A549 (cell line): ENCODE measurements around the gene PDGFD. TPM values are rescaled to one million over a fixed set of nuclear protein-coding genes. Genes with fewer than 3 reads are reported as not detected.

Source experiments
- ATAC-seq, 2 experiments: fragments of 200-7000 bp in 1 of 2; fragments of >200 bp in 1 of 2; cut with Nextera tagmentation in 1 of 2; cut with Tn5 transposase in 1 of 2; 3 replicates each; pipeline versions ENCODE4 v1.8.0 to v1.9.1; 2018 to 2020; ENCODE audit warnings: mild to moderate bottlenecking in 1 of 2, moderate library complexity in 1 of 2
- CTCF ChIA-PET: fragments of 300-600 bp; sonication (Branson Sonifier 250); formaldehyde crosslinking; extraction: SDS; loops from one replicate; lab custom pipeline; 2021; ENCODE audit warnings: antibody characterized with exemption, inconsistent platforms; lab: Yijun Ruan, JAX
- POLR2A ChIA-PET: fragments of 350-600 bp; formaldehyde crosslinking; extraction: SDS; loops from one replicate; lab custom pipeline; 2021; ENCODE audit warnings: antibody characterized with exemption, inconsistent platforms; lab: Yijun Ruan, JAX
- DNase-seq, 2 experiments: peaks; one replicate each; pipeline versions ENCODE4 v3.0.0 to v3.0.0-alpha.2; 2011 to 2016; ENCODE audit warnings: low read depth in 1 of 2, low spot score in 1 of 2
- FAIRE-seq: peaks from 2 replicates; lab custom pipeline; 2011; peaks lifted over from hg19 to GRCh38; lab: Jason Lieb, UNC
- H3K27ac ChIP-seq, 2 experiments: fragments of >200 bp; sonication (Bioruptor Twin); formaldehyde crosslinking; 3 replicates each; pipeline ENCODE4 v1.5.1; 2016 to 2017
- H3K4me1 ChIP-seq: fragments of >200 bp; sonication (Bioruptor Twin); formaldehyde crosslinking; 3 replicates; pipeline ENCODE4 v1.6.1; 2016
- H3K4me2 ChIP-seq: fragments of >200 bp; sonication (Bioruptor Twin); formaldehyde crosslinking; 3 replicates; pipeline ENCODE4 v1.6.1; 2016
- H3K4me3 ChIP-seq: fragments of >200 bp; sonication (Bioruptor Twin); formaldehyde crosslinking; 3 replicates; pipeline ENCODE4 v1.5.1; 2016
- H3K9me3 ChIP-seq: fragments of >200 bp; sonication (Bioruptor Twin); formaldehyde crosslinking; 3 replicates; pipeline ENCODE4 v1.6.1; 2016
- ATOH8 ChIP-seq: fragments of 250-450 bp; sonication (Bioruptor Pico); IDR thresholded peaks from 2 replicates; pipeline ENCODE4 v1.5.0; 2020; ENCODE audit warnings: low read depth, mild to moderate bottlenecking, moderate library complexity
- BHLHE40 ChIP-seq: IDR thresholded peaks from 2 replicates; pipeline ENCODE4 v1.6.1; 2012; ENCODE audit warnings: low read depth, low read length, inconsistent platforms
- E2F6 ChIP-seq: IDR thresholded peaks from 2 replicates; pipeline ENCODE4 v1.6.1; 2012; ENCODE audit warnings: low read depth, borderline replicate concordance
- EHMT2 ChIP-seq: fragments of 200-600 bp; sonication (generic); IDR thresholded peaks from 2 replicates; pipeline ENCODE4 v1.6.1; 2016; ENCODE audit warnings: antibody characterized with exemption, low read depth, mild to moderate bottlenecking, moderate library complexity
- EP300 ChIP-seq, 2 experiments: fragments of >200 bp; sonication (Bioruptor Twin); formaldehyde crosslinking; IDR thresholded peaks; 2 replicates in 1 of 2; 3 replicates in 1 of 2; pipeline ENCODE4 v1.6.1; 2016 to 2017
- ESRRA ChIP-seq: fragments of 150-350 bp; IDR thresholded peaks from 2 replicates; pipeline ENCODE4 v1.6.1; 2014; ENCODE audit warnings: mild to moderate bottlenecking, low read length, borderline replicate concordance
- FOXS1 ChIP-seq: fragments of 250-450 bp; sonication (Bioruptor Pico); IDR thresholded peaks from 2 replicates; pipeline ENCODE4 v1.5.0; 2020; ENCODE audit warnings: mild to moderate bottlenecking, moderate library complexity
- HES2 ChIP-seq: fragments of >200 bp; sonication (Bioruptor Twin); formaldehyde crosslinking; IDR thresholded peaks from 2 replicates; pipeline ENCODE4 v1.6.1; 2016
- HEYL ChIP-seq: fragments of 250-450 bp; sonication (Bioruptor Pico); IDR thresholded peaks from 2 replicates; pipeline ENCODE4 v1.8.0; 2021; ENCODE audit warnings: mild to moderate bottlenecking, moderate library complexity
- MAFK ChIP-seq: fragments of 450-650 bp; IDR thresholded peaks from 2 replicates; pipeline ENCODE4 v1.6.1; 2014; ENCODE audit not compliant: partially characterized antibody
- NFE2L2 ChIP-seq: fragments of 150-350 bp; conservative IDR thresholded peaks from 2 replicates; pipeline ENCODE4 v1.6.1; 2014; ENCODE audit warnings: low read length
- NPAS2 ChIP-seq: fragments of 250-450 bp; sonication (Bioruptor Pico); IDR thresholded peaks from 2 replicates; pipeline ENCODE4 v1.8.0; 2022; ENCODE audit warnings: mild to moderate bottlenecking, moderate library complexity, borderline replicate concordance
- NR3C1 ChIP-seq: fragments of >200 bp; sonication (Bioruptor Twin); formaldehyde crosslinking; IDR thresholded peaks from 3 replicates; pipeline ENCODE4 v1.6.1; 2017
- PHF8 ChIP-seq: fragments of 200-600 bp; sonication (generic); IDR thresholded peaks from 2 replicates; pipeline ENCODE4 v1.6.1; 2016; ENCODE audit warnings: low read depth, mild to moderate bottlenecking, antibody characterized with exemption, moderate library complexity, borderline replicate concordance
- RCOR1 ChIP-seq: fragments of 150-350 bp; IDR thresholded peaks from 2 replicates; pipeline ENCODE4 v1.6.1; 2014; ENCODE audit warnings: antibody characterized with exemption, low read length, low read depth
- RFX5 ChIP-seq: fragments of 450-650 bp; IDR thresholded peaks from 2 replicates; pipeline ENCODE4 v1.7.1; 2014; ENCODE audit warnings: antibody characterized with exemption, mild to moderate bottlenecking, moderate library complexity
- RNF2 ChIP-seq: fragments of 200-600 bp; sonication (generic); IDR thresholded peaks from 2 replicates; pipeline ENCODE4 v1.6.1; 2016; ENCODE audit warnings: low read depth, mild to moderate bottlenecking, antibody characterized with exemption, moderate library complexity, borderline replicate concordance
- SREBF2 ChIP-seq: fragments of 450-650 bp; IDR thresholded peaks from 2 replicates; pipeline ENCODE4 v1.6.1; 2014; ENCODE audit warnings: mild to moderate bottlenecking, moderate library complexity
- TFCP2L1 ChIP-seq: fragments of 250-450 bp; sonication (Bioruptor Pico); IDR thresholded peaks from 2 replicates; pipeline ENCODE4 v1.5.0; 2021; ENCODE audit warnings: mild to moderate bottlenecking
- USF2 ChIP-seq: fragments of 450-650 bp; IDR thresholded peaks from 2 replicates; pipeline ENCODE4 v1.6.1; 2014; ENCODE audit warnings: antibody characterized with exemption
- ZFP36 ChIP-seq: fragments of 450-650 bp; IDR thresholded peaks from 2 replicates; pipeline ENCODE4 v1.6.1; 2014; ENCODE audit warnings: borderline replicate concordance; ENCODE audit not compliant: partially characterized antibody
- ZSCAN20 ChIP-seq: fragments of 250-450 bp; sonication (Bioruptor Pico); IDR thresholded peaks from 2 replicates; pipeline ENCODE4 v1.8.0; 2022; ENCODE audit warnings: mild to moderate bottlenecking, moderate library complexity
- WGBS: methylation state at CpG from one replicate; pipeline ENCODE4 v1.1.6; 2017; ENCODE audit errors: missing lambda C conversion rate; 5-methylcytosine and 5-hydroxymethylcytosine counted together
- polyA plus RNA-seq, 4 experiments: library from polyadenylated mRNA; depleted of rRNA in 3 of 4; stranded (reverse); fragments of >200 nt; fragmentation: RNase III in 1 of 4; extraction: RNeasy Plus Mini Kit Qiagen cat#74134 plus additional on column Dnase treatment in 1 of 4; gene quantifications; 2 replicates in 3 of 4; 3 replicates in 1 of 4; pipeline ENCODE4 v1.2.3, GENCODE V29; 2011 to 2017

PDGFD gene
- polyA plus RNA-seq, 2 of the 4 experiments (the other 2 are of a cell fraction): 11.1 to 29.7 TPM

- no peak for ATAC-seq
- FAIRE-seq: no peak
- H3K27ac ChIP-seq: peak overlapping the region in 1 of 2 experiments; percentile 35; a peak in 1 of 6 replicates
- no peak for DNase-seq
- WGBS: 84% methylated on average over 4 of the region's 4 CpGs
- no peak overlapping the region for H3K4me2 ChIP-seq
- no peak overlapping the region for H3K4me3 ChIP-seq
- no peaks in the 10 kb centered on the region for H3K9me3 ChIP-seq
- TF ChIP-seq RFX5: no peak
- TF ChIP-seq MAFK: peak; percentile 80
- ChIA-PET CTCF (no interaction called here), POLR2A (no interaction called here)
- peaks cover 13% of the 10 kb centered on the region; the same call in 1 of the 3 replicates for H3K4me1 ChIP-seq
Observed at GRCh38 chr11:104043142-104043541, 120.8 kb downstream of the PDGFD start.

- H3K9me3 ChIP-seq: no peaks in the 10 kb centered on the region
- no peak for TF ChIP-seq USF2
- no peak for TF ChIP-seq TFCP2L1 (CRISPR knock-in tag)
- no peak for TF ChIP-seq RCOR1
- TF ChIP-seq SREBF2: no peak
- no peak for TF ChIP-seq ZFP36
- ATAC-seq (no peak), DNase-seq (no peak), FAIRE-seq (no peak)
- H3K27ac ChIP-seq: no peak overlapping the region
- ChIA-PET CTCF (no interaction called here), POLR2A (no interaction called here)
- H3K4me2 ChIP-seq: no peak overlapping the region; the same call in 2 of the 3 replicates
- 43% methylated on average over 2 of the region's 2 CpGs for WGBS
- no peak overlapping the region for H3K4me3 ChIP-seq
- H3K4me1 ChIP-seq: peaks cover 13% of the 10 kb centered on the region; the same call in 1 of the 3 replicates
Observed at GRCh38 chr11:104041792-104042191, 122.2 kb downstream of the PDGFD start.

GRCh38 chr11:104036995-104037394 lies 127.0 kb downstream of the PDGFD start:
- H3K27ac ChIP-seq: no peak overlapping the region
- H3K4me1 ChIP-seq: peaks cover 20% of the 10 kb centered on the region
- no peak overlapping the region for H3K4me3 ChIP-seq
- DNase-seq: no peak
- POLR2A ChIA-PET: no interaction called here
- no peak for TF ChIP-seq ZSCAN20
- no peak for TF ChIP-seq HEYL (CRISPR knock-in tag)
- TF ChIP-seq FOXS1: no peak
- no peak for TF ChIP-seq HES2
- TF ChIP-seq ESRRA: no peak
- no peak for TF ChIP-seq ATOH8 (CRISPR knock-in tag)
- no peak for TF ChIP-seq EHMT2
- TF ChIP-seq NR3C1: no peak
- no peak for TF ChIP-seq PHF8
- no peak for TF ChIP-seq ZFP36
- TF ChIP-seq EP300 (IDR thresholded peaks at IDR 0.05): no peak
- TF ChIP-seq NFE2L2: no peak
- TF ChIP-seq RNF2: no peak
- no peak for TF ChIP-seq BHLHE40
- TF ChIP-seq NPAS2 (CRISPR knock-in tag): no peak
- TF ChIP-seq E2F6: no peak
- TF ChIP-seq, all 56 proteins: peak for 0
- 98% methylated on average over 12 of the region's 21 CpGs for WGBS
- ATAC-seq (no peak), FAIRE-seq (no peak)
- CTCF ChIA-PET: no interaction called here
- Histone ChIP-seq H3K9me3 (no peaks in the 10 kb centered on the region), H3K4me2 (no peak overlapping the region)
